Epidermal melanocyte (primary cell): Measurements from ENCODE around the gene ZKSCAN4.

Source experiments
- DNase-seq: peaks from one replicate; pipeline ENCODE4 v3.0.0; 2011; ENCODE audit warnings: low spot score; ENCODE audit not compliant: insufficient read length

The ZKSCAN4 gene

DNA sequence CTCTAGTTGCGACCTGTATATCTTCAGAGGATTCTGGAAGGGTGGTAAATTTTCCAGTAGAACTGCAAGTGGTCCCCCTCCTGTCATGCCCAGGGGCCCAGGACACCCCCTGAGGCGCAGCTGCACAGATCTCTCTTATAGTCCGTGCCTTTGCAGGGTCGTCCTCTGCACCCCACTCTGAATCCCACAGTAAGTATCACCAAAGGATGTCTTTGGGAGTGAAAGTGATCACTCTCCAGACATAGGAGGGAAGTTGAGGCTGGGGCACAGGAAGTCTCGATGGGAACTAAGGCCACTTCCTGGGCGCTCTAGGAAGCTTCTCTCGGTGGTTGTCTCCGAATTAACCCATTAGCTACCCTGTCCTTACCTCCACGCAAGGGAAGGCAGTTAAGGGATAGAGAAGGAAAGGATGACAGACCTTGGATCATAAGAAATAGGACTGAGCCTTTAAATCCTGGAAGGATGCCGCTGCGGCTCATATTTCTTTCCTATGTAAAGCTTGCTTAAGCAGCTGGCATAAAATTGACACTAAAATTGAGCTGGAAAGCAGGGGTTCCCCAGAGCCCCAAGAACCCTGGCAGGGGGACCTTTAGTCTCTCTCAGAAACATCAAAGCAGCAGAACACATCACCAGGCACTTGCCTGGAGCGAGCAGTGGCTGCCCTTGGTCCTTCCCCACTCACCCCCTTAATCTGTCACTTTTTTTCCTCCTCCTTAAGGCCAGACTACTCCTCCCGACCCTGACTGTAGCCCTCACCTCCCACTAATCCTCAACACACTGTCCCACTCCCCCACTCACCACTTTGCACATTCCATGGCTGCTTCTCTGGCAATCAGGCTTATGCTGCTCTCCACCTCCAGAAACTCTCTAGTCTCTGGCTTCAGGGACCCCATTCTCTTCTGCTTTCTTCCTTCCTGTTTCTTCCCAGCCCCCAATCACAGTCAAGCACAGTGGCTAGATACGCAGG lies at the start of gene ZKSCAN4:
TSS of gene ZKSCAN4 (minus strand) at position 261 of the 967 bp plus-strand sequence. CDS start 289 bp downstream, outside the sequence.
- peak; percentile 76 for DNase-seq

DNA sequence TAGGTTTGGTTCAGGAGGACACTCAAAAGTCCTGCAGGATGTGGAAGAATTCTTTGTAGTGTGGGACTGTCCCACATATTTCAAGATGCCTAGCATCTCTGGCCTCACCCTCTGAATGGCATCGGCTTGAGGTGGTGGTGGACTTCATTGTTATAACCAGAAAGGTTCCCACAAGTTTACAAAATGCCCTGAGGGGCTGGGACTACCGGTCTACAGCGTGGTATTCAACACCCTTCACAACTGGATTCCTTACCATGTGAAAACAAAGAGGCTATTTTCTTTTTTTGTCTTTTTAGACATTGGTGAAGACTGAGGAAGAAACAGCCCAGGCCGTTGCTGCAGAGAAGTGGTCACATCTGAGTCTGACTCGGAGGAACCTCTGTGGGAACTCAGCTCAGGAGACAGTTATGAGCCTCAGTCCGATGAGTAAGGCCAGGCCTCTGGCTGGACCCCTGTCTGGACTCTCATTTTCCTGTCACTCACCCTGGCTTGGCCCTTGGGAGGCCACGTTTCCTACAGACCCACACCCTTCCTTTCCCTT lies 44.5 kb upstream of the ZKSCAN4 start:
- DNase-seq, result no peak

GRCh38 chr6:28295326-28295725 lies 43.3 kb upstream of the ZKSCAN4 start:
- DNase-seq, result no peak

- no peak for DNase-seq
Observed at GRCh38 chr6:28291573-28291972, 39.5 kb upstream of the ZKSCAN4 start.

DNA sequence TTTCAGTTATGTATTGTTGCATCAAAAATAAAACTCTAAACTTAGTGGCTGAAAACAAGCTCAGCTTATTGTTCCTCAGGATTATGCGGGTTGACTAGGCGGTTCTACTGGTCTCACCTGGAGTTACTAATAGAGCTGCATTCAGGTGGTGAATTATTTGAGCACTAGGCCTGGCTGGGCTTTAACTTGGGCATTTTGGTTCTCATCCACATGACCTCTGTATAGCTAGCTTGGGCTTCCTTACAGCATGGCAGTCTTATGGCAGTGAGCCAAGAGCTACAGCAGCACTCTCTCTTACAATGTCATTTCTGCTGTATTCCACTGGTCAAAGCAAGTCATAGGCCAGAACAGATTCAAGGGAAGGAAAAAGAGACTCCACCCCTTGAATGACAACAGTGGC lies 30.9 kb upstream of the ZKSCAN4 start:
- DNase-seq, result no peak

DNA sequence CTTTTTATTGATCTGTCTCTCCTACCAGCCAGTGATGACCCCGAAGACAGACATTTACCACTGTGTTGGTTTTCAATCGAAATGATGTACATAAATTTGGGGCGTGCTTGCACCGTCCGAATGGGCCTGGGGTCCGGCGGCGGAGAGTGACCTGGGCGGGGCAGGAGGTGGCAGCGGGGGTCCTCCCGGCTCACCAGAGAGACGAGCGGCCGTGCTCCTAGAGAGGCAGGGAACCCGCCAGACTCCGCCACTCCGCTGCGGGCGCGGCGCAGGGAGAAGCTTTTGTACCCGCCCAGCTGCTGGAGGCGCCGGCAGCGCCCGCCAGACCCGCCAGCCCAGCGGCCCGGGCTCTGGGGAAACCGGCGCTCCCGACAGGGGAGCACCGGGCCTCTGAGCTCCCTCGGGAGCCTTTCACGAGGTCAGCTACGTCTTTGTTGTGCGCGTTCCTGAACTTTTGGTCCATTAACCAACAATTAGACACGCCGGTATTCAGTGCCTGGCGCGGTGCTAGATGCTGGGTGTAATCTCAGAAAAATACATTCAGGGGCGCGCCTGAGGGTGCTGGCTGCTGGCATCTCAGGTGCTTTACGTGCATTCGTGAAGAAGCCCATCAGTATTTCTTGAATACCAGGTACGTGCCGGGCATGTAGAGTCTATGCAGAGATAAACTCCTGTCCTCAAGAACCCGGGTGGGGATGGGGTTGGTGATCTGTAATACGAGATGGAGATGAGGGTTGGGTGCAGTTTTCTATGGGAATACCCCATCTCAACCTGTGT lies 29.4 kb upstream of the ZKSCAN4 start, which contains the start of gene PGBD1:
TSS of gene PGBD1 (plus strand) at position 285 of the 777 bp plus-strand sequence. CDS start 2,242 bp downstream, outside the sequence.
- peak; percentile 28 for DNase-seq

DNA sequence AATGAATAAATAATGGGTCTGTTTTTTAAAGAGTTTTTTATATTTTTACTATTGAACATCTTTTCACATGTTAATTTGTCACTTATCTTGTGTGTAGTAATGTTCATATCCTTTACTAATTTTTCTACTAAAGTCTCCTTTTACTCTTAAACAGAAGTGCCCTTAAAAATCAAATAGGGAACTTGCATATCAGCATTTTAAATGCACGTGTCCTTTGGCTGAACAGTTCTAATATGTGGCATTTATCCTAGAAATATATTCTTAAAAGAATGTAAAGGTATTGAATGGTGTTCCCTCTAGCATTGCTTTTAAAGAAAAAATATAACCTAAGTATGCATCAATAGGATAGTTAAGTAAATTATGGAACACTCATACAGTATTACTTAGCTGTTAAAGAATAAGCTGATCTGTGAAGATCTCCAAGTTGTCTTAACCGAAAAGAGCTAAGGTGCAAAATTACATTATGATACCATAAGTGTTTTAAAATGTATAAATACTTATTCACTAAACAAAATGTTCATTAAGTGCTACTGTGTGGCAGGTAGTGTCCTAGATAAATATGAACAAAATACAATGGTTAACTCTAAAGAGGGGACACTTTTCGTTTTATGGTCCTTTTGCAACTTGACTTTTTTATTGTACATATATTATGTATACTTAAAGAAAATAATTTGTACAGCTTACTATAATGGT lies 28.7 kb upstream of the ZKSCAN4 start:
- DNase-seq, result no peak

- no peak for DNase-seq
Observed at GRCh38 chr6:28277746-28278145, 25.7 kb upstream of the ZKSCAN4 start.

DNA sequence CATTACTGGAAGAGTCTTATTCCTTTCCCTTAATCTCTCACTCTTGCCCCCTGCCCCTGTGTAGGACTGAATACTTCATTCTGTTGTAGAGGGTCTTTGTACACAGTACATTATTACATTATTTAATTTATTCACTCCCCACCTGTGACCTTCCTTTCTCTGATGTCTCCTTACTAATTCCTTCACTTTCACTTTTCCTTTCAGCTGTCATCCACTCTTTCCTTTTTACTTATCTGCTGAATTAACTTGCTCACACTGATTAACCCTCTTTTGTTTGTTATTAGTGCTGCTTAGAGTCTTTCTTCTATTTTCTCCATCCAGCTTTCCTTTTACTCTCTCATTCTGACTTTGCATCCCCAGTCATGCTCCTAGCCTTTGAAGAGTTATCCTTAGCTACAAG lies 22.8 kb upstream of the ZKSCAN4 start:
- no peak for DNase-seq

DNA sequence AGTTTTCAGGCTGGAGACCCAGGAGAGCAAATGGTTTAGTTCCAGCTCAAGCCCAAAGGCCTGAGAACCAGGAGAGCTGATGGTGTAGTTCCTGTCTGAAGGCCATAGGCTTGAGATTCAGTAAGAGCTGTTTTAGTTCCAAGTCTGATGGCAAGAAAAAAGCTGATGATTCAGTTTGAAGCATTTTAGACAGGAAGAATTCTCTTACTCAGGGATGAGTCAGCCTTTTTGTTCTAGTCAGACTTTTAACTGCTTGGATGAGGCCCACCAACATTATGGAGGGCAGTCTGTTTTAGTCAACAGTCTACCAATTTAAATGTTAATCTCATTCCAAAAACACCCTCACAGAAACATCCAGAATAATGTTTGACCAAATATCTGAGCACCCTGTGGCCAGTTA lies 17.4 kb upstream of the ZKSCAN4 start:
- DNase-seq, result no peak

DNA sequence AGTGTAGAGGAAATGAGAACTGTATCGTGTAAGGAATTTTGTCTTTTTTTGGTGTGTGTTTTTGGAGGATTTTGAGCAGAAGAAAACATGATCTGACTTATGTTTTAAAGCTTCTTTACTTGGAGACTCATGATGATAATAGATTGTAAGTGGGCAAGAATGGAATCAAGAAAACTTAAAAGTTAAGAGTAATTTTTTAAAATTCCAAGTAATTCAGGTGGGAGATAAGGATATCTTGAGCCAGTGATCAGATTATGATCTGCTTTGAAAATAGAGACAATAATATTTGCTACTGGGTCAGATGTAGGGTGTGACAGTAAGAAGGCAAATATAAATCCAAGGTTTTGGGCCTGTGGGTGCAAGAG lies 15.6 kb upstream of the ZKSCAN4 start:
- DNase-seq, result no peak

GRCh38 chr6:28266962-28267694 lies 15.1 kb upstream of the ZKSCAN4 start, which contains the start of gene ZSCAN26:
ZSCAN26 (plus strand) TSS chr6:28267143; CDS start chr6:28271920, 4,777 bp downstream.
- peak; percentile 71 for DNase-seq

DNA sequence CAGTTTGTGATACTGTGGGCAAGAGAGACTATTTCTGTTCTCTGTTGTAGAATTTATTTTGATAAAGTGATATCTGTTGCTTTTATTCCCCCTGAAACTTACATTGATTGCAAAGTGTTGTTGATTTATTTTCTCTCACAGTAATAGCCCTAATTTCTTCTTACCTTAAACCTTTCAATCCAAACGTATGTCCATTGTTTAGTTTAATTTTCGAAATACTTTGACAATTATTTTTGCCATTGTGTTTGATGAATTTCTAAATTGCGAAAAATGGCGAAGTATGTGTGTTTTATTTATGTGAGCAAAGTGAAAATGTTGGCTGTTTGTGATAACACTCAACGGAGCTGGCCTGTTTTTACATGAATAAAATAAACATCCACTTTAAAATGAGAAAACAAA lies 14.5 kb upstream of the ZKSCAN4 start:
- DNase-seq, result no peak

GRCh38 chr6:28264834-28265401 lies 12.8 kb upstream of the ZKSCAN4 start:
- DNase-seq, result no peak

GRCh38 chr6:28263922-28264321 lies 11.9 kb upstream of the ZKSCAN4 start:
- no peak for DNase-seq

GRCh38 chr6:28258877-28259777 lies 7.1 kb upstream of the ZKSCAN4 start, which contains the start of gene NKAPL:
NKAPL (plus strand) TSS chr6:28259297; CDS start chr6:28259372, 75 bp downstream.
- peak; percentile 36 for DNase-seq

DNA sequence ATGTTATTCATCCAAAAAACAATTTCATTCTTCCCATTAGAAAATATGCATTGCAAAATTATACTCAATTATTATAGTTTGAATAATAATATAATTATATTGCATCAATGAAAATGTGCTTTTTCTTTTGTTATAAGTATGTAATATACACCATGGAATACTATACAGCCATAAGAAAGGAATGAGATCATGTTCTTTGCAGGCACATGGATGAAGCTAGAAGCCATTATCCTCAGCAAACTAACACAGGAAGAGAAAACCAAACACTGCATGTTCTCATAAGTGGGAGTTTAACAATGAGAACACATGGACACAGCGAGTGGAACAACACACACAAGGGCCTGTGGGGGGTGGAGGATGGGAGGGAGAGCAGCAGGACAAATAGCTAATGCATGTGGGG lies 5.0 kb upstream of the ZKSCAN4 start:
- DNase-seq, result no peak

DNA sequence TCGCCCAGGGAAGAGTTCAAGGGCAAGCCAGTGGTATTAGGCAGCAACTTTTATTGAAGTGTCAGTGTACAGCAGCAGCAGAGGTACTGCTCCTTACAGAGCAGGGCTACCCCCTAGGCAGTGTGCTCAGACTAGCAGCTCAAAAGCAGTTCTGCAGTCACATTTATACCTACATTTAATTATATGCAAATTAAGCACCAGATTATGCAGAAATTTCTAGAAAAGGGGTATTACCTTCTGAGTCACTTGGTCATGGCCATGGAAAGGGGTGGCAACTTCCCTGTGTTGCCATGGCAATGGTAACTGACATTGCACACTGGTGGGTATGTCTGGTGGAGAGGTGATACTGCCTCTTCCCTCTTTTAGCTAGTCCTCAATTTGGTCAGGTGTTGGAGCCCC lies 2.1 kb upstream of the ZKSCAN4 start:
- DNase-seq, result no peak

- DNase-seq, result no peak
Observed at GRCh38 chr6:28251661-28252008, 434 bp downstream of the ZKSCAN4 start.
